GM12878 (cell line): ENCODE measurements around the gene OLFML2B. TPM values are rescaled to one million over a fixed set of nuclear protein-coding genes. Genes with fewer than 3 reads are reported as not detected.

Experiments used
- ATAC-seq: fragments of 200-7000 bp; cut with Tn5 transposase; 3 replicates; pipeline ENCODE4 v1.9.1; 2020; ENCODE audit warnings: mild to moderate bottlenecking, moderate library complexity
- BruUV-seq: library from RNA; stranded (reverse); fragments of 400-500 nt; replicated peaks from 2 replicates; lab custom pipeline; 2021; lab: Mats Ljungman, UMichigan
- CTCF ChIA-PET: fragments of 300-600 bp; sonication (Branson Sonifier 250); formaldehyde crosslinking; extraction: SDS; loops from one replicate; lab custom pipeline; 2021; ENCODE audit warnings: inconsistent platforms; lab: Yijun Ruan, JAX
- POLR2A ChIA-PET: fragments of 350-600 bp; formaldehyde crosslinking; extraction: SDS; loops from one replicate; lab custom pipeline; 2021; ENCODE audit warnings: inconsistent platforms; lab: Charles Lee
- RAD21 ChIA-PET: fragments of 300-600 bp; sonication (Branson Sonifier 250); formaldehyde crosslinking; loops from one replicate; lab custom pipeline; 2023; ENCODE audit warnings: antibody characterized with exemption; ENCODE audit not compliant: unreplicated experiment; lab: Charles Lee
- SMC1A ChIA-PET: fragments of 300-600 bp; sonication (Branson Sonifier 250); formaldehyde crosslinking; loops from one replicate; lab custom pipeline; 2023; ENCODE audit not compliant: unreplicated experiment, uncharacterized antibody; lab: Charles Lee
- DNase-seq: peaks from one replicate; pipeline ENCODE4 v3.0.0-alpha.2; 2011; ENCODE audit warnings: low read depth, low spot score
- FAIRE-seq: peaks from 3 replicates; lab custom pipeline; 2011; peaks lifted over from hg19 to GRCh38; lab: Jason Lieb, UNC
- H2AFZ ChIP-seq: 2 replicates; pipeline ENCODE4 v1.6.0; 2011; ENCODE audit warnings: low read depth, low read length, control low read depth; ENCODE audit not compliant: control insufficient read depth
- H3K27ac ChIP-seq: 2 replicates; pipeline ENCODE4 v1.5.1; 2011; ENCODE audit warnings: control low read depth; ENCODE audit not compliant: control insufficient read depth, insufficient read depth
- H3K27me3 ChIP-seq, 2 experiments: replicated peaks in 1 of 2; 2 replicates each; pipeline versions ENCODE4 v1.6.0 to v1.6.1; 2011; ENCODE audit warnings: low read length in 1 of 2; ENCODE audit not compliant: control insufficient read depth in 2 of 2, insufficient read depth in 2 of 2
- H3K36me3 ChIP-seq, 2 experiments: 2 replicates each; pipeline ENCODE4 v1.5.1; 2011; ENCODE audit warnings: low read length in 1 of 2; ENCODE audit not compliant: control insufficient read depth in 2 of 2, insufficient read depth in 2 of 2
- H3K4me1 ChIP-seq: 2 replicates; pipeline ENCODE4 v1.6.1; 2011; ENCODE audit warnings: mild to moderate bottlenecking, low read length, moderate library complexity, mixed read lengths; ENCODE audit not compliant: control insufficient read depth, insufficient read depth
- H3K4me2 ChIP-seq: 2 replicates; pipeline ENCODE4 v1.6.0; 2011; ENCODE audit warnings: control low read depth; ENCODE audit not compliant: control insufficient read depth, insufficient read depth
- H3K4me3 ChIP-seq: fragments of 200-600 bp; sonication (generic); 2 replicates; pipeline ENCODE4 v1.5.1; 2016
- H3K79me2 ChIP-seq: 2 replicates; pipeline ENCODE4 v1.6.0; 2011; ENCODE audit warnings: low read length; ENCODE audit not compliant: control insufficient read depth, insufficient read depth
- H3K9ac ChIP-seq: 2 replicates; pipeline ENCODE4 v1.8.0; 2011; ENCODE audit warnings: low read length, control low read depth, mixed read lengths; ENCODE audit not compliant: control insufficient read depth, insufficient read depth
- H3K9me3 ChIP-seq: replicated peaks from 3 replicates; pipeline ENCODE4 v1.5.1; 2011; ENCODE audit warnings: mild to moderate bottlenecking, low read length; ENCODE audit not compliant: control insufficient read depth, insufficient read depth
- H4K20me1 ChIP-seq: 2 replicates; pipeline ENCODE4 v1.6.0; 2011; ENCODE audit not compliant: control insufficient read depth, insufficient read depth
- BHLHE40 ChIP-seq, 2 experiments: fragments of 450-650 bp in 1 of 2; IDR thresholded peaks; 2 replicates each; pipeline ENCODE4 v1.6.1; 2011 to 2017; ENCODE audit warnings: low read depth in 2 of 2, borderline replicate concordance in 1 of 2, improper control_type of control experiment in 1 of 2, low read length in 1 of 2, mild to moderate bottlenecking in 1 of 2
- CBX3 ChIP-seq: fragments of 200-600 bp; sonication (generic); IDR thresholded peaks from 2 replicates; pipeline ENCODE4 v1.6.1; 2016; ENCODE audit warnings: low read depth, borderline replicate concordance
- ESRRA ChIP-seq: IDR thresholded peaks from 2 replicates; pipeline ENCODE4 v1.6.1; 2012; ENCODE audit warnings: mild to moderate bottlenecking, low read length, improper control_type of control experiment
- EZH2 ChIP-seq: IDR thresholded peaks from 2 replicates; pipeline ENCODE4 v1.6.1; 2012; ENCODE audit warnings: low read depth, mild to moderate bottlenecking, control low read depth, inconsistent platforms, low read length, borderline replicate concordance; ENCODE audit not compliant: control insufficient read depth
- FOXK2 ChIP-seq: fragments of 450-650 bp; IDR thresholded peaks from 2 replicates; pipeline ENCODE4 v1.6.1; 2017; ENCODE audit warnings: mild to moderate bottlenecking, moderate library complexity
- JUND ChIP-seq: IDR thresholded peaks from 2 replicates; pipeline ENCODE4 v1.6.1; 2012; ENCODE audit warnings: low read depth, mild to moderate bottlenecking, low read length, improper control_type of control experiment, moderate library complexity
- KLF5 ChIP-seq: fragments of 450-650 bp; IDR thresholded peaks from 2 replicates; pipeline ENCODE4 v1.6.1; 2014; ENCODE audit warnings: mild to moderate bottlenecking; ENCODE audit not compliant: partially characterized antibody
- MXI1 ChIP-seq: fragments of 150-350 bp; IDR thresholded peaks from 2 replicates; pipeline ENCODE4 v1.6.1; 2011; ENCODE audit warnings: low read depth, mild to moderate bottlenecking, inconsistent platforms, low read length, improper control_type of control experiment
- MYC ChIP-seq: IDR thresholded peaks from 2 replicates; pipeline ENCODE4 v1.6.1; 2011; ENCODE audit warnings: mild to moderate bottlenecking, low read length, moderate library complexity, inconsistent platforms; ENCODE audit not compliant: insufficient read depth, insufficient replicate concordance, insufficient read length, severe bottlenecking
- PAX5 ChIP-seq: IDR thresholded peaks from 2 replicates; pipeline ENCODE4 v1.6.1; 2011; ENCODE audit warnings: low read depth, low read length, borderline replicate concordance
- RBBP5 ChIP-seq: fragments of 200-600 bp; sonication (generic); conservative IDR thresholded peaks from 2 replicates; pipeline ENCODE4 v1.6.1; 2016
- WGBS: methylation state at CpG from one replicate; pipeline ENCODE4 v1.1.6; 2016; ENCODE audit warnings: low lambda C conversion rate; ENCODE audit not compliant: insufficient replicate concordance, insufficient coverage; ENCODE audit errors: missing lambda C conversion rate; 5-methylcytosine and 5-hydroxymethylcytosine counted together
- in situ Hi-C: fragments of 300-500 bp; cut with MboI; formaldehyde crosslinking; loops from 9 replicates; pipeline ENCODE4 v1.14.3; 2018; ENCODE audit warnings: mixed read lengths
- intact Hi-C: fragments of 100-400 bp; cut with micrococcal nuclease; formaldehyde crosslinking; loops from one replicate; pipeline ENCODE4 v1.14.2; 2022; ENCODE audit not compliant: unreplicated experiment
- polyA plus RNA-seq, 11 experiments: library from polyadenylated mRNA; depleted of rRNA in 4 of 11; unstranded in 6 of 11; stranded (reverse) in 5 of 11; fragments of >200 nt; fragmentation: Nextera tagmentation in 4 of 11; fragmentation: Illumina TruSeq in 1 of 11; extraction: Ambion mirVana in 4 of 11; extraction: Trizol in 1 of 11; gene quantifications; 1 replicate in 1 of 11; 2 replicates in 10 of 11; pipeline versions ENCODE4 v1.2.1 to v1.2.3, GENCODE V29; 2011 to 2016; ENCODE audit warnings: inconsistent platforms in 2 of 11, missing spikeins in 2 of 11, low read depth in 1 of 11
- total RNA-seq, 4 experiments: library from RNA; depleted of rRNA in 3 of 4; stranded (reverse); fragments of >200 nt in 3 of 4; fragmentation: Illumina TruSeq in 1 of 4; extraction: Trizol in 1 of 4; gene quantifications; 2 replicates each; pipeline versions ENCODE4 v1.2.1 to v1.2.3, GENCODE V29; 2013 to 2021
- TF ChIP-seq, protein P1 (sequence below): fragments of 450-650 bp; IDR thresholded peaks from 2 replicates; pipeline ENCODE4 v1.6.1; 2016; ENCODE audit warnings: mild to moderate bottlenecking
- TF ChIP-seq, protein P2 (sequence below): IDR thresholded peaks from 2 replicates; pipeline ENCODE4 v1.6.1; 2011; ENCODE audit warnings: borderline replicate concordance, low read depth, mild to moderate bottlenecking, moderate library complexity, mixed read lengths, low read length; ENCODE audit not compliant: insufficient read depth; ENCODE audit errors: extremely low read length
- TF ChIP-seq, protein P3 (sequence below): IDR thresholded peaks from 2 replicates; pipeline ENCODE4 v1.6.1; 2012; ENCODE audit warnings: low read depth, low read length, improper control_type of control experiment

OLFML2B gene
- total and polyA plus RNA-seq, 10 of the 15 experiments (the other 5 are each of a cell fraction or from before 2014, with no cell fraction given) = not detected

DNA sequence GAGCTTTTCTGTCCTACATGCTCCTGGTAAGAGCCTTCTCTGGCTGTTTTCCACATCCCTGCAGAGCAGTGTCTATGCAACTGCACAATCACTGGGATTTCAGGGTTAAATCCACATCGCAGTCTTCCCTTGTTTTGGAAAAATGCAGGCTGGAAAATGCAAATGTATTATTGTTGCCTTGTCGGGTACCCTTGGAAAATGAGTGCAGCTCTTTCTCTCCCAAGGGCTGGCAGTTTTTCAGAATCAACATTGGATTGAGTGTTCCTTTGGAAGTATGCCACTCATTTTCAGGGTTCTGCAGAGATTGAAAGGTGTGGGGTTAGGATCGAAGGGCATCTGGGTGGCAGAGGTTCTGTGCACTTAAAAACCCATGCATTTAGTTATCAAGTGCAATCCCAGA, 49.1 kb upstream of the OLFML2B start:
- no peak for DNase-seq
- no peak overlapping the region for H3K27ac ChIP-seq
- no peak for TF ChIP-seq ESRRA
- TF ChIP-seq EZH2 = no peak
- no peak for TF ChIP-seq BHLHE40 (IDR thresholded peaks at IDR 0.05; ENCODE audit: borderline replicate concordance in 1 of 2, low read depth in 2 of 2, low read length in 1 of 2)
- TF ChIP-seq KLF5 = no peak
- no peaks in the 10 kb centered on the region for H3K4me1 ChIP-seq
- H3K79me2 ChIP-seq = no peaks in the 10 kb centered on the region
- BruUV-seq = no TSS peak
- H4K20me1 ChIP-seq = peaks cover 4% of the 10 kb centered on the region; the same call in 1 of the 2 replicates
- no peaks in the 10 kb centered on the region for H3K9me3 ChIP-seq
- H3K27me3 ChIP-seq = peaks cover 8 to 11% of the 10 kb centered on the region in 2 experiments
- H3K4me3 ChIP-seq = no peak overlapping the region
- no peak overlapping the region for H3K9ac ChIP-seq
- 16% methylated on average over 3 of the region's 3 CpGs for WGBS
- RAD21 ChIA-PET = no interaction called here
- no peaks in the 10 kb centered on the region for H3K36me3 ChIP-seq
- ATAC-seq = no peak
- SMC1A ChIA-PET = no interaction called here
- POLR2A ChIA-PET = no interaction called here
- FAIRE-seq = no peak
- CTCF ChIA-PET = no interaction called here
- in situ Hi-C loops = no loop called here
- H2AFZ ChIP-seq = no peak overlapping the region
- H3K4me2 ChIP-seq = no peak overlapping the region
- intact Hi-C loops = no loop called here

DNA sequence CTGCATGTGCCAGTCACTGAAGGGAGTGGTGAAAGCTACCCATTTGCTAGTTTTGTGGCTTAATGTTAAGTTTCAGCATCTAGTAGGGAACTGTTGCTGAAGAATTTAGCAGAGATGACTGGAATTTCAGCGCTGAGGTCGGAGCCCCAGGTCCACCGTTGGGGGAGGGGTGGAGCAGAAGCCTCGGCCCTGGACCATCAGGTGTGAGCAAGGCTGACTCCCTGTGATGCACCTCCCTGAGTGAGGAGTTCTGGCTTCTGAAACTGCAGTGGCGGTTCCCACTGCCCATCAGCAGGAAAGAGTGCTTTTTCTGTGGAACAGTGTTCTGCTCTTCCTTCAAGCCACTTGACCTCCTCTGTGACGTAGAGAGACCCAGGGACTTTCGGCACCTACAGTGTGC, 47.2 kb upstream of the OLFML2B start:
- 33% methylated on average over 7 of the region's 7 CpGs for WGBS
- Histone ChIP-seq H3K27ac (no peak overlapping the region), H3K4me1 (no peaks in the 10 kb centered on the region), H3K9ac (no peak overlapping the region), H3K27me3 (peaks cover 7 to 11% of the 10 kb centered on the region in 2 experiments), H3K79me2 (no peaks in the 10 kb centered on the region), H3K9me3 (no peaks in the 10 kb centered on the region), H3K36me3 (no peaks in the 10 kb centered on the region), H3K4me2 (no peak overlapping the region), H2AFZ (no peak overlapping the region), H3K4me3 (no peak overlapping the region), H4K20me1 (peaks cover 4% of the 10 kb centered on the region; the same call in 1 of the 2 replicates)
- ChIA-PET CTCF (interaction anchor here (1.0 kb wide), 1 partner anchor 15 kb away, joined by 3 read pairs; no protein-coding TSS in a partner anchor), POLR2A (no interaction called here), SMC1A (no interaction called here), RAD21 (interaction anchor here (0.9 kb wide), 1 partner anchor 278 kb away, joined by 4 read pairs; no protein-coding TSS in a partner anchor)
- BruUV-seq = no TSS peak
- intact Hi-C loops = no loop called here
- in situ Hi-C loops = no loop called here
- ATAC-seq (no peak), FAIRE-seq (no peak), DNase-seq (no peak)
- TF ChIP-seq, protein P1, sequence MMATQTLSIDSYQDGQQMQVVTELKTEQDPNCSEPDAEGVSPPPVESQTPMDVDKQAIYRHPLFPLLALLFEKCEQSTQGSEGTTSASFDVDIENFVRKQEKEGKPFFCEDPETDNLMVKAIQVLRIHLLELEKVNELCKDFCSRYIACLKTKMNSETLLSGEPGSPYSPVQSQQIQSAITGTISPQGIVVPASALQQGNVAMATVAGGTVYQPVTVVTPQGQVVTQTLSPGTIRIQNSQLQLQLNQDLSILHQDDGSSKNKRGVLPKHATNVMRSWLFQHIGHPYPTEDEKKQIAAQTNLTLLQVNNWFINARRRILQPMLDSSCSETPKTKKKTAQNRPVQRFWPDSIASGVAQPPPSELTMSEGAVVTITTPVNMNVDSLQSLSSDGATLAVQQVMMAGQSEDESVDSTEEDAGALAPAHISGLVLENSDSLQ = no peak
- TF ChIP-seq, protein P2, sequence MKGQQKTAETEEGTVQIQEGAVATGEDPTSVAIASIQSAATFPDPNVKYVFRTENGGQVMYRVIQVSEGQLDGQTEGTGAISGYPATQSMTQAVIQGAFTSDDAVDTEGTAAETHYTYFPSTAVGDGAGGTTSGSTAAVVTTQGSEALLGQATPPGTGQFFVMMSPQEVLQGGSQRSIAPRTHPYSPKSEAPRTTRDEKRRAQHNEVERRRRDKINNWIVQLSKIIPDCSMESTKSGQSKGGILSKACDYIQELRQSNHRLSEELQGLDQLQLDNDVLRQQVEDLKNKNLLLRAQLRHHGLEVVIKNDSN = no peak
- TF ChIP-seq PAX5 = no peak
- TF ChIP-seq MYC = no peak
- TF ChIP-seq JUND = no peak
- no peak for TF ChIP-seq CBX3
- no peak for TF ChIP-seq RBBP5
- TF ChIP-seq, protein P3, sequence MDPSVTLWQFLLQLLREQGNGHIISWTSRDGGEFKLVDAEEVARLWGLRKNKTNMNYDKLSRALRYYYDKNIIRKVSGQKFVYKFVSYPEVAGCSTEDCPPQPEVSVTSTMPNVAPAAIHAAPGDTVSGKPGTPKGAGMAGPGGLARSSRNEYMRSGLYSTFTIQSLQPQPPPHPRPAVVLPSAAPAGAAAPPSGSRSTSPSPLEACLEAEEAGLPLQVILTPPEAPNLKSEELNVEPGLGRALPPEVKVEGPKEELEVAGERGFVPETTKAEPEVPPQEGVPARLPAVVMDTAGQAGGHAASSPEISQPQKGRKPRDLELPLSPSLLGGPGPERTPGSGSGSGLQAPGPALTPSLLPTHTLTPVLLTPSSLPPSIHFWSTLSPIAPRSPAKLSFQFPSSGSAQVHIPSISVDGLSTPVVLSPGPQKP = no peak
- TF ChIP-seq MXI1 = no peak
- TF ChIP-seq FOXK2 = no peak
